Astrocyte (in vitro differentiated cells and primary cell): ENCODE data around the gene GNB2. TPM values are rescaled to one million over a fixed set of nuclear protein-coding genes. Genes with fewer than 3 reads are reported as not detected.

Experiments
- DNase-seq: peaks from one replicate; pipeline ENCODE4 v3.0.0-alpha.2; 2010; ENCODE audit warnings: low read depth
- FAIRE-seq: peaks from 2 replicates; lab custom pipeline; 2011; peaks lifted over from hg19 to GRCh38; lab: Jason Lieb, UNC
- H2AFZ ChIP-seq: 2 replicates; pipeline ENCODE4 v1.6.0; 2012; ENCODE audit warnings: low read depth, low read length, inconsistent platforms
- H3K27ac ChIP-seq: 2 replicates; pipeline ENCODE4 v1.5.1; 2011; ENCODE audit warnings: low read depth, low read length, inconsistent platforms
- H3K27me3 ChIP-seq: 2 replicates; pipeline ENCODE4 v1.6.0; 2011; ENCODE audit warnings: low read length, inconsistent platforms; ENCODE audit not compliant: insufficient read depth
- H3K36me3 ChIP-seq: 2 replicates; pipeline ENCODE4 v1.5.1; 2011; ENCODE audit warnings: low read length, inconsistent platforms; ENCODE audit not compliant: insufficient read depth
- H3K4me1 ChIP-seq: 2 replicates; pipeline ENCODE4 v1.5.1; 2011; ENCODE audit warnings: low read length, inconsistent platforms; ENCODE audit not compliant: insufficient read depth
- H3K4me2 ChIP-seq: 2 replicates; pipeline ENCODE4 v1.6.0; 2012; ENCODE audit warnings: low read length, inconsistent platforms
- H3K4me3 ChIP-seq: 2 replicates; pipeline ENCODE4 v1.5.1; 2011; ENCODE audit warnings: low read depth, mild to moderate bottlenecking, low read length, inconsistent platforms; ENCODE audit not compliant: insufficient read depth
- H3K79me2 ChIP-seq: 2 replicates; pipeline ENCODE4 v1.6.0; 2012; ENCODE audit warnings: mild to moderate bottlenecking, low read length, inconsistent platforms; ENCODE audit not compliant: insufficient read depth
- H3K9ac ChIP-seq: 2 replicates; pipeline ENCODE4 v1.6.0; 2012; ENCODE audit warnings: mild to moderate bottlenecking, low read length, inconsistent platforms
- H3K9me3 ChIP-seq: 2 replicates; pipeline ENCODE4 v1.5.1; 2012; ENCODE audit warnings: low read depth, mild to moderate bottlenecking, low read length, inconsistent platforms; ENCODE audit not compliant: insufficient read depth
- H4K20me1 ChIP-seq: 2 replicates; pipeline ENCODE4 v1.6.0; 2012; ENCODE audit warnings: low read length, inconsistent platforms; ENCODE audit not compliant: insufficient read depth
- H3K27ac Mint-ChIP-seq: one replicate; pipeline ENCODE4 v1.8.0; 2021; ENCODE audit warnings: mild to moderate bottlenecking, mixed read lengths; ENCODE audit not compliant: unreplicated experiment
- H3K27me3 Mint-ChIP-seq: one replicate; pipeline ENCODE4 v1.8.0; 2021; ENCODE audit warnings: low read depth, mixed read lengths; ENCODE audit not compliant: unreplicated experiment
- H3K36me3 Mint-ChIP-seq: one replicate; pipeline ENCODE4 v1.8.0; 2021; ENCODE audit warnings: low read depth, mixed read lengths; ENCODE audit not compliant: unreplicated experiment
- H3K4me1 Mint-ChIP-seq: one replicate; pipeline ENCODE4 v1.8.0; 2021; ENCODE audit warnings: low read depth, mixed read lengths; ENCODE audit not compliant: unreplicated experiment
- H3K4me3 Mint-ChIP-seq: one replicate; pipeline ENCODE4 v1.8.0; 2021; ENCODE audit warnings: mild to moderate bottlenecking, moderate library complexity, mixed read lengths; ENCODE audit not compliant: unreplicated experiment
- H3K9me3 Mint-ChIP-seq: one replicate; pipeline ENCODE4 v1.8.0; 2021; ENCODE audit warnings: mild to moderate bottlenecking, mixed read lengths; ENCODE audit not compliant: unreplicated experiment
- CTCF ChIP-seq: IDR thresholded peaks from 2 replicates; pipeline ENCODE4 v1.5.1; 2011; ENCODE audit warnings: low read depth, mild to moderate bottlenecking, inconsistent platforms, low read length, moderate library complexity; ENCODE audit not compliant: insufficient read depth
- EZH2 ChIP-seq: IDR thresholded peaks from 2 replicates; pipeline ENCODE4 v1.6.1; 2012; ENCODE audit warnings: mild to moderate bottlenecking, low read length, inconsistent platforms; ENCODE audit not compliant: insufficient read depth
- total RNA-seq: library from RNA; stranded (reverse); gene quantifications from 2 replicates; pipeline ENCODE4 v1.2.1, GENCODE V29; 2021

GNB2 gene
- total RNA-seq, 1 donor from 2014 or later = 274 TPM

DNA sequence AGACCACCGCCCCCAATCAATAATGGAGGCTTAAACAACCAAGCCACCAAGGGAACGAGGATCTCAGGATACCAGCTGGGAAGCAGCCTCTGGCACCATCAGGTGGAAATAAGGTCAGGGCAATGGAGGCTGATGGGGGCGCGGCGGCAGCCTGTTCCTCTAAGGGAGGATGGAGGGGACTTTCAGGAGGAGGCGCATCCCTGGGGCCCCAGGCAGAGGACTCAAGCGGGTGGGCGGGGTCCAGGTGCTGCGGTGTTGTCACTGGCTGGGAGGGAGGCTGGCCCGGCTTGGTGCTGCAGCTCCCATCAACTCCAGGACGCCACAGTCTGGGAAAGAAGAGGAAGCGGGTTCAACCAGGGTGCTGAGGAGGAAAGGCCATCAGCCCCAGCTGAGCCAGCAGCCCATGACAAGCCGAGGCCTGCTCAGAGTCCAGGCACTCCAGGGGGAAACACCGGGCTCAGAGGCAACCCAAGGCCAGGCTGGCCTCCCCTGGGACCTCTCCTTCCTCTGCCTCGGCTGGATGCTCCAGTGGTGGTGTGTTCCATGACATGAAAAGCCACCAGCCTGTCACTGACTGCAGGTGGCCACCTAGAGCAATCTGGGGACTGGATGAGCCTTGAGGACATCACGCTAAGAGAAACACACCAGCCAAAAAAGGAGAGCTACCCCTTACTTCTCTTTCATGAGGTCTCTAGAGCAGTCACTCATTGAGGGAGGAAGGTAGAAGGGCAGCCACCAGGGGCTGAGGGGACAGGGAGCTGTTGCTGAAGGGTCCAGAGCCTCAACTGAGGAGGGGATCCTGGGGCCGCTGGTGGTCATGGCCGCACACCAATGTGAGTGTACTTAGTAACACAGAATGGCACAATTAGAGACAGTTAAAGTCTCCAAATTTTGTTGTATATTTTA, 15.9 kb downstream of the GNB2 start:
- TF ChIP-seq EZH2 (no peak), CTCF (no peak)
- Mint-ChIP-seq H3K36me3 (peaks cover 5% of the 10 kb centered on the region), H3K4me1 (peaks cover 12% of the 10 kb centered on the region), H3K27me3 (no peaks in the 10 kb centered on the region), H3K27ac (peak overlapping the region; percentile 72), H3K9me3 (peaks cover 2% of the 10 kb centered on the region), H3K4me3 (peak overlapping the region; percentile 60)
- Histone ChIP-seq H3K4me2 (no peak overlapping the region), H3K27ac (no peak overlapping the region), H3K9ac (no peak overlapping the region), H3K27me3 (no peaks in the 10 kb centered on the region), H3K9me3 (no peaks in the 10 kb centered on the region), H3K36me3 (peaks cover 5% of the 10 kb centered on the region), H3K4me3 (no peak overlapping the region), H3K79me2 (peaks cover 54% of the 10 kb centered on the region), H2AFZ (no peak overlapping the region), H4K20me1 (peaks cover 59% of the 10 kb centered on the region), H3K4me1 (peaks cover 28% of the 10 kb centered on the region)
- no peak for FAIRE-seq
- DNase-seq = no peak

DNA sequence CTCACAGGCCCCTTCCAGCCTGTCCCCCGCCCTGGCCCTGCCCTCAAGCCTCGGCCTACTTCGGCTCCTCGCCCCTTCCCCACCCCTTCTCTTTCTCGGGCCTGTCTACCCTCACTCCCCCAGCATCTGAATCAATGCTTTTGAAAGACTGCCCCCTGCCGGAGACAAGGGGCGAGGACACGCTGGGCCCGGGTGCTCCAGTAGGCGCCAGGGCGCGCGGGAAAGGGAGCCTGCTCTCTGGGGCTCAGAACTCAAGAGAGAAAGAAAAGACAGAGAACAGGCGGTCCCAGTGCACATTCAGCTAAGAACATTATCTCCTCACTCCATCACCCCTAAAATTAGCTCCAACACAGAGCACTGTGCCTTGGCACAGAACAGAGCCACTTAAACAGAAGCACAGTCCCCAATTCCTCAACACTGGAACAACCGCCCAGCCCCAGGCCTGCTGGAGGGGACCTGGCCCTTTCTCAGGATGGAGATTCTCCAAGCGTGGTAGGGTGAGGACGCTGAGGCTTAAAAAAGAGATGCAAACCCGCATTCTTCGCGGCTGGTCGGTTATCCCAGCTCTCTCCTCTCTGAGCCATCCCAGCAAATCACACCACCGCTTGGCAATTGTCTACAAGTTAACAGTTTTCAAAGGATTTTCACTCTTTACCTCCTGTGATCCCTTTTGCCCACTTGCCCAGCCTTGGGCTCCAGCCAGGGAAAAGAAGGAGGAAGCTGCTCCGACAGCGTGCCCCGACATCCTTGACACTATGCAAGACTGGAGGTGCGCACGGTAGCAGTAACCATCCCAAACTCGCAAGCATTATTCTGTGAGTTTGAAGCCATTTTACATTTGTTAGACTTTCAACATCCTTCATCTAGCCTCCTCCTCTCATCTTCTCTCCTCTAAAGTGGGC, 18.4 kb downstream of the GNB2 start:
- Mint-ChIP-seq H3K27ac (peak overlapping the region; percentile 42), H3K9me3 (peaks cover 2% of the 10 kb centered on the region), H3K4me3 (peak overlapping the region; percentile 97), H3K27me3 (peaks cover 4% of the 10 kb centered on the region), H3K4me1 (peaks cover 12% of the 10 kb centered on the region), H3K36me3 (peaks cover 5% of the 10 kb centered on the region)
- Histone ChIP-seq H3K4me2 (peak overlapping the region; percentile 98), H3K4me1 (peaks cover 28% of the 10 kb centered on the region), H2AFZ (no peak overlapping the region), H3K27me3 (no peaks in the 10 kb centered on the region), H4K20me1 (peaks cover 55% of the 10 kb centered on the region), H3K4me3 (peak overlapping the region; percentile 78), H3K36me3 (no peaks in the 10 kb centered on the region), H3K9me3 (no peaks in the 10 kb centered on the region), H3K9ac (peak overlapping the region; percentile 87), H3K27ac (no peak overlapping the region), H3K79me2 (peaks cover 54% of the 10 kb centered on the region)
- TF ChIP-seq EZH2 (no peak), CTCF (peak; percentile 64)
- DNase-seq (peak; percentile 25), FAIRE-seq (no peak)
